ENCODE data around the gene RAB3D. TPM values are rescaled to one million over a fixed set of nuclear protein-coding genes. Genes with fewer than 3 reads are reported as not detected.

The RAB3D gene
- total and polyA plus RNA-seq, 2 experiments from 2014 or later = 3.8 to 21.2 TPM

GRCh38 chr19:11284515-11284914, 54.9 kb downstream of the RAB3D start:
- no peaks in the 10 kb centered on the region for H3F3A ChIP-seq (replicated peaks; ENCODE audit: low read depth)
- ATAC-seq = no peak
- Mint-ChIP-seq H3K4me3 (no peak overlapping the region), H3K27me3 (ENCODE audit: insufficient read depth, low read depth, poor library complexity) (peaks cover 5% of the 10 kb centered on the region), H3K9me3 (peaks cover 2% of the 10 kb centered on the region; the same call in 1 of the 3 replicates), H3K4me1 (no peaks in the 10 kb centered on the region), H3K36me3 (ENCODE audit: low read depth) (0 out of 3 replicates have a peak, but pooled peaks cover 2% of the 10 kb centered on the region), H3K27ac (no peak overlapping the region)
- TF ChIP-seq STAT1 (IDR thresholded peaks at IDR 0.05; ENCODE audit: unreplicated experiment) (no peak), NANOG (IDR thresholded peaks at IDR 0.05; ENCODE audit: borderline replicate concordance) (no peak), EZH2phosphoT487 (IDR thresholded peaks at IDR 0.05; ENCODE audit: unreplicated experiment) (no peak), EZH2 (IDR thresholded peaks at IDR 0.05; ENCODE audit: low read depth, unreplicated experiment) (no peak), ETS1 (IDR thresholded peaks at IDR 0.05) (no peak), ZNF331 (CRISPR knock-in tag; IDR thresholded peaks at IDR 0.05; ENCODE audit: low read depth) (no peak), ZNF462 (CRISPR knock-in tag; IDR thresholded peaks at IDR 0.05) (no peak), CTCF (conservative IDR thresholded peaks at IDR 0.05; ENCODE audit: low read depth in 2 of 2) (no peak), CREB1 (CRISPR knock-in tag; IDR thresholded peaks at IDR 0.05; ENCODE audit: low read depth) (no peak), POLR2AphosphoS5 (IDR thresholded peaks at IDR 0.05; ENCODE audit: low read depth) (no peak), REST (IDR thresholded peaks at IDR 0.05; ENCODE audit: unreplicated experiment) (no peak), ZNF114 (CRISPR knock-in tag; IDR thresholded peaks at IDR 0.05) (no peak), JUNB (IDR thresholded peaks at IDR 0.05; ENCODE audit: unreplicated experiment) (no peak)
- H3K9me2 ChIP-seq (ENCODE audit: insufficient read depth) = no peaks in the 10 kb centered on the region
- H3K36me3 ChIP-seq (ENCODE audit: insufficient read depth) = no peaks in the 10 kb centered on the region
- no peaks in the 10 kb centered on the region for H3K27me3 ChIP-seq (ENCODE audit: insufficient read depth)
- H2AFZ ChIP-seq = peak overlapping the region; percentile 66; the same call in 1 of the 2 replicates
- no peak overlapping the region for H3K27ac ChIP-seq (ENCODE audit: low read depth)
- H3K79me2 ChIP-seq (replicated peaks; ENCODE audit: insufficient read depth) = no peaks in the 10 kb centered on the region
- H3K4me1 ChIP-seq (ENCODE audit: insufficient read depth) = no peaks in the 10 kb centered on the region
- H3K4me3 ChIP-seq = no peak overlapping the region
- H3K4me2 ChIP-seq = no peak overlapping the region
- H4K20me1 ChIP-seq (replicated peaks; ENCODE audit: insufficient read depth) = no peaks in the 10 kb centered on the region
- no peak for DNase-seq (ENCODE audit: low spot score)
